ENCODE results near the gene PRKCE.

The PRKCE gene

GRCh38 chr2:45845566-45845965, 194.1 kb downstream of the PRKCE start:
- peaks cover 0 to 10% (median 0%) of the 10 kb centered on the region in 3 donors for H3K36me3 ChIP-seq
- H3K27ac ChIP-seq: no peak overlapping the region
- TF ChIP-seq CTCF (IDR thresholded peaks at IDR 0.05): no peak
- intact Hi-C loops (cut with DNase I; ENCODE audit: low total_unique reads): no loop called here
- H3K4me1 ChIP-seq: peaks cover 0 to 2% (median under 1%) of the 10 kb centered on the region in 4 donors
- H3K27me3 ChIP-seq: no peaks in the 10 kb centered on the region
- H3K4me3 ChIP-seq: no peak overlapping the region
- no peaks in the 10 kb centered on the region for H3K9me3 ChIP-seq
- DNase-seq: no peak

GRCh38 chr2:45849491-45850283, 198.2 kb downstream of the PRKCE start:
- TF ChIP-seq CTCF (IDR thresholded peaks at IDR 0.05): no peak
- intact Hi-C loops (cut with DNase I; ENCODE audit: low total_unique reads): no loop called here
- no peak overlapping the region for H3K27ac ChIP-seq
- no peaks in the 10 kb centered on the region for H3K4me1 ChIP-seq
- H3K4me3 ChIP-seq: no peak overlapping the region
- peaks cover 0 to 10% (median 0%) of the 10 kb centered on the region in 3 donors for H3K36me3 ChIP-seq
- DNase-seq: no peak
- no peaks in the 10 kb centered on the region for H3K27me3 ChIP-seq
- no peaks in the 10 kb centered on the region for H3K9me3 ChIP-seq

- H3K4me1 ChIP-seq: no peaks in the 10 kb centered on the region
- H3K4me3 ChIP-seq: no peak overlapping the region
- DNase-seq: no peak
- no peaks in the 10 kb centered on the region for H3K9me3 ChIP-seq
- intact Hi-C loops (cut with DNase I; ENCODE audit: low total_unique reads): no loop called here
- no peak for TF ChIP-seq CTCF (IDR thresholded peaks at IDR 0.05)
- no peak overlapping the region for H3K27ac ChIP-seq
- H3K36me3 ChIP-seq: peaks cover 0 to 10% (median 0%) of the 10 kb centered on the region in 3 donors
- no peaks in the 10 kb centered on the region for H3K27me3 ChIP-seq
These were observed 199.1 kb downstream of the PRKCE start for GRCh38 chr2:45850558-45850957.

- no peak overlapping the region for H3K27ac ChIP-seq
- H3K27me3 ChIP-seq: no peaks in the 10 kb centered on the region
- DNase-seq: no peak
- no peaks in the 10 kb centered on the region for H3K9me3 ChIP-seq
- no peak overlapping the region for H3K4me3 ChIP-seq
- no peaks in the 10 kb centered on the region for H3K4me1 ChIP-seq
- no peak for TF ChIP-seq CTCF (IDR thresholded peaks at IDR 0.05)
- peaks cover 0 to 8% (median 0%) of the 10 kb centered on the region in 3 donors for H3K36me3 ChIP-seq
- intact Hi-C loops (cut with DNase I; ENCODE audit: low total_unique reads): no loop called here
These were observed 199.6 kb downstream of the PRKCE start for GRCh38 chr2:45851111-45851510.

GRCh38 chr2:45851576-45852304, 200.3 kb downstream of the PRKCE start:
- Histone ChIP-seq H3K9me3 (no peaks in the 10 kb centered on the region), H3K27me3 (no peaks in the 10 kb centered on the region), H3K4me1 (no peaks in the 10 kb centered on the region), H3K27ac (no peak overlapping the region), H3K4me3 (no peak overlapping the region), H3K36me3 (peaks cover 0 to 2% (median 0%) of the 10 kb centered on the region in 3 donors)
- intact Hi-C loops (cut with DNase I; ENCODE audit: low total_unique reads): no loop called here
- DNase-seq: no peak
- no peak for TF ChIP-seq CTCF (IDR thresholded peaks at IDR 0.05)
